HG02588 (cell line): ENCODE measurements around the gene HOXB9.

Experiments used
- ATAC-seq: cut with Tn5 transposase; IDR thresholded peaks from one replicate; pipeline ENCODE4 v1.9.1; 2021; ENCODE audit warnings: mild to moderate bottlenecking, moderate library complexity; ENCODE audit not compliant: unreplicated experiment

Gene HOXB9

DNA sequence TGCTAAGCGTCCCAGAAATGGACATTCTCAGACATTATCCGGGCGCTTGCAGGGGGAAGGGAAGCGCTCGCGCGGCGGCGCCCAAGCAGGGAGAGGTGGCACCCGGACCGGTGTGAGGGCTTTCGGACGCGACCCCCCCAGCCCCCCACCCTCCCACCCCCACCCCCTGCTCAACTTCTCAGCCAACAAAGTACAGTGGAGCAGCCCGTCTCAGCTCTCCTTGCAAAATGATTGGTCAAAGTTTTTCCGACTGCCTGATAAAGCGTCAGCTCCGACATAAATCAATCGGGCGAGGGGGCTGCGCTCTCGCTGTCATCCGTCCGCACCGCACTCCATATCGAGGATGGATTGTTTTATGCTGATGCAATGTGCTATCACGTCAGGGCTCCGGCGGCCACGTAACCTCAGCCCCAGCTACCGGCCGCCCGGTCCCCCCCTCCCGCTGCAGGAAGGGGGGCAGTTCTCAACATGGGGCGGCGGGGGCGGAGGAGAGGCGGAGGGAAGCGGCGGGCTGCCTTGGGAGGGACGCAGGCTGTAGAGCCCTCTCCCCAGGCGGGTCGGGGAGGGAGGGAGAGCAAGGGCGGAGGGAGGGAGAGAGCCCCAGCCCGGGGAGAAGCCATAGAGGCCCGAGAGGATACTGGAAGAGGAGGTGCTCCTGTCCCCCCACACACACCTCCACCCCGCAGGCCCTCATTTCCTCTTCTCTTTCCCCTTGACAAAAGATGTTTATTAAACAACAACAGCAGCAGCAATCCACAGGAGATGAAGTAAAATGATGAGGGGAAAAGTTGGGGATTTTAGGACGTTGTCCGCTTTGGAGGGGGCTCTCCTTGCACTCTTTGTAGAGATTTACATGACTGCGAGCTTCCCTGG lies at the start of gene HOXB9:
Gene HOXB9, minus strand, starts transcription at position 114 of the 873 bp plus-strand sequence. Its CDS starts 89 bp downstream, at position 25.
- no peak for ATAC-seq

DNA sequence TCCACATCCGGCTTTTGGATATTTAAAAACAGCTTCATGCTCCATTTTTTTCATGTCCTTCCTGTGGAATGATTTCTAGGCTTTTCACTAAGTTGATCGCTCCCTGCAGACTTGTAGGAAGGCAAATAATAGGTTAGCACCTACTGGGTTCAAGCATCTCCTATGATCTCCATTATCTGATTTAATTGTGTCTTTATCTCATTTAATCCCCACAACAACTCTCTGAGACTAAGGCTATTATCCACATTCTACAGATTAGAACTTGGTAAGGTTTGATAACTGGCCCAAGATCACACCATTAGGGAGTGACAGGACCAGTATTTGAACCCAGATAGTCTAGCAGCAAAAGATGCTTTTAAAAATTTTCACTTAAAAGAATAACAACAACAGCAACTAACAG lies 46.2 kb upstream of the HOXB9 start:
- no peak for ATAC-seq

DNA sequence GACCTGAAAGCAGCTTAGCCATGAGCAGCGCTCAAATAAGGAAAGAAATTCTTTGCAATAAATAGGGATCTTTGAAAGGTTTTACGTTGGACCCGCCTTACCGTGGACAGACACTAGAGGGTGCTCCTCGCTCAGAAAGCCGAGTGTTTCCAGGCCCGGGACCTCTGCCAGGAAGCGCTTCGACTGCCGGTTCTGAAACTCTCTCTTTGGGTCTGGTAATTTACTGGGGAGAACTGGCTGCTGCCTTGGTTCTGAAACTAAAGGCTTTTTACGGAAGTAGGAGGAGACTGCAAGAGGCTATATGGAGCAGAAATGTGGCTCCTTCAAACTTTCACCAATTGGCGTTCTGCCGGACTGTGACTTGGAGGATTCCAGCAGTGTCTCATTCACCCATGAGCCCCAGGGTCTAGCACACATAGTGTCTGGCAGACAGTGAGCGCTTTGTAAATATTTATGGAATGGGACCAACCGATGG lies 45.6 kb upstream of the HOXB9 start:
- no peak for ATAC-seq

DNA sequence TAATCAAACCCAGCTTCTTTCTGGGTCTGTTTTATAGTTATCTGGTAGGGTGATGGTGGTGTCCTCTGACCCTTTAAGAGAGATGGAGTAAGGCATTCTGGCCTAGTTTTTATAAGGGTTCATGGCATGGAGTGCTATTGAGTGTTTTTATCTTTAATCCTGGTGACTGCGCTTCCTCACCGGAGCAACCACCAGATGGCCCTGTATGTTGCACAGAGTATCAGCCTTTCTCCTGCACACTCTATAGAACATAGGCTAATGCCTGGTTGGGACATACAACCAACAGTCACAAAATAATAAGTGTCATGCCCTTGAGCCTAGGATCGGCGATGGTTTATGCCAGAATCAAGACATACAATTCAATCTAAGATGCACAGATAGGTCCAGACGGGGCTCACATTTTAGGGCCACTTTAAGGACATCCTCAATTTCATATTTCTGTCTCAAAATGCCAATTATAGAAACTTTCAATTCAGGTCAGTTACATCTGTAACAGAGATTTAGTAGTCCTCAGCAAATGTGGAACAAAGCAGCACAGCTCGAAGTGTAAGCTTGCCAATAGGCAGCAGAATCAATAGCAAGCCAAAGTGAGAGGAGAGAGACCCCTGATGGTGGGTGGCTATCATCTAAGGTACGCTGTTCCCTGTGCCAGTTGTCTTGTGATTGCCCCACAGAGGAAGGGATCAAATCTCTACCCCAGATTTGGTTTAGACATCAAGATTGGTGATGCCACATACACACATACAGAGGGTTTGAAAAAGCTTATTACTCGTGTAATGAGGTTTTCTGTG lies 37.2 kb upstream of the HOXB9 start:
- no peak for ATAC-seq

DNA sequence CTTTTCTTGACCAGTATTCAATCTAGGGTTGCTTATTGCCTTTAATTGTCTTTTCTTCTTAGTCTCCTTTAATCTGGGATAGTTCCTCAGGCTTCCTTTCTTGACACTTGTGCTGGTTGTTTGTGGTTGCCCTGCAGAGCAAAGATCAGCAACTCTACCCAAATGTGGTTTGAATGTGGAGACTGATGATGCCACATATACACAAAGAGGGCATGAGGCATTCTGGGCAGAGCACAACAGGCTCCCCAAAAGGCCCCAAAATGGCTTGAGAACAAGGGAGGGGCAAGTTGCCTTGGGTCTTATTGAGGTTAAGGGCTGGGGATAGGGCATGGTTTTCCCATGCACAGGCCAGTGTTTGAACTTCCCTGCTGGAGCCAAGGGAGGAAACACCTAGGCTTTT lies 29.8 kb upstream of the HOXB9 start:
- no peak for ATAC-seq

DNA sequence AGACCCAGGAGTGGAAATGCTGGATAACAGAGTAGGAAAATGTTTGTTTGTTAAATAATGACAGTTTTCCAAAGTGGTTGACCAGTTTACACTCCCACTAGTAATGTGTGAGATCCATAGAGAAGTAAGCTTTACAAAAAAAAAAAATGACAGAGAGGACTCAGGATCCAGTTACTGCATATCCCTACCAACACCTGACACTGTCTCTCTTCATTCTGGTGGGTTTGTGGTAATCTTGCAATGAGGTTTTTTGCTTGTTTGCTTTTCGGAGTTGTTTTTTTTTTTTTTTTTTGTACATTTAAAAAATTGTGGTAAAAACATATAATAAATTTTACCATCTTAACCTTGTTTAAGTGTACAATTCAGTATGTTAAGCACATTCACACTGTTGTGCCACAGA lies 23.6 kb upstream of the HOXB9 start:
- no peak for ATAC-seq

DNA sequence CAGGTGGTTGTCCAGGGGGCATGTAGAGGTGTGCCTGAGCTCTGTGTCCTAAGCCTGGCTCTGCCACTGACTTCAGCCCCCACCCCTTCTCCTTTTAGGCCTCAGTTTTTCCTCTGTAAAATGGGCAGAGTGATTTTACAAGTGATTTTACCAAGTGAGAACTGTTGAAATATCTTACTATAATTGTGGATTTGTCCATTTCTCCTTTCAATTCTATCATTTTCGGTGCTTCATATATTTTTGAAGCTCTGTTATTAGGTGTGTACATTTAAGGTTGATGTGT lies 21.7 kb upstream of the HOXB9 start:
- ATAC-seq = no peak

DNA sequence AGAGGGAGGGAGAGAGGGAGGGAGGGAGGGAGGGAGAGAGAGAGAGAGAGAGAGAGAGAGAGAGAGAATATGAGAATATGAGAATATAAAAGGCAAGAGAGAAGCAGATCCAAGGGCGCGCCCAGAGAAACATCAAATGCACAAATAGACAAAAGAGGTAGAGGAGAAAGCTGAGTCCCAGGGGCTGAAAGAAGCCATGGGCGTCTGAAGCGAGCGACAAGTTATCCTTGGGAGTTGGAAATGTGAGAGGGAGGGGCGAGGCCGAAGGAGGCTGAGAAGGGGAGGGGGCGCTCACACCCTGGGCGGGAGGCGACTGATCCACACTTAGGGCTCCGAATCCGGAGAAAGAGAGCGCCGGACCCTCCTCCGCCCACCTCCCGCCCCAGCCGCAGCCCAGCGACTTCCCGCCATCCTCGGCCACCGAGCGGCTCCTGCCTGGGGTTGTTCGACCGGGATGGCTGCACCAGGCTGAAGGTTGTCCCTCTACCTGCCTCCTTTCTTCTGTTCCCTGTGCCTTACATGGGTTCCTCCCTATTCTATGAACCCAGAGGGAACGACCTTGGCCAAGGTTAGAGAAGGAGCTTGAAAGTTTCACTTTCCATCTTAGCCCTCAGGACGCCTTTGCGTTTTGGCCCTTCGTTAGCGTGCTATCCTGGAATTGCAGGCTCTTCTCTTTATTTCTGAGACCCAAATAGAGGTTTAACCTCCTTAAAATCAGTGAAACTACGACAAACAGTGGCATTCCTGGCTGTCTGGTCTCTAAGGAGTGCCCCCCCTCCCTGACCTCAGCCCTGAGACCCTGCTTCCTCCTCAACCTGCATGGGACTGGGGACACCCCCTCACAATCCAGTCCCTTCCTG lies 21.2 kb upstream of the HOXB9 start:
- no peak for ATAC-seq

DNA sequence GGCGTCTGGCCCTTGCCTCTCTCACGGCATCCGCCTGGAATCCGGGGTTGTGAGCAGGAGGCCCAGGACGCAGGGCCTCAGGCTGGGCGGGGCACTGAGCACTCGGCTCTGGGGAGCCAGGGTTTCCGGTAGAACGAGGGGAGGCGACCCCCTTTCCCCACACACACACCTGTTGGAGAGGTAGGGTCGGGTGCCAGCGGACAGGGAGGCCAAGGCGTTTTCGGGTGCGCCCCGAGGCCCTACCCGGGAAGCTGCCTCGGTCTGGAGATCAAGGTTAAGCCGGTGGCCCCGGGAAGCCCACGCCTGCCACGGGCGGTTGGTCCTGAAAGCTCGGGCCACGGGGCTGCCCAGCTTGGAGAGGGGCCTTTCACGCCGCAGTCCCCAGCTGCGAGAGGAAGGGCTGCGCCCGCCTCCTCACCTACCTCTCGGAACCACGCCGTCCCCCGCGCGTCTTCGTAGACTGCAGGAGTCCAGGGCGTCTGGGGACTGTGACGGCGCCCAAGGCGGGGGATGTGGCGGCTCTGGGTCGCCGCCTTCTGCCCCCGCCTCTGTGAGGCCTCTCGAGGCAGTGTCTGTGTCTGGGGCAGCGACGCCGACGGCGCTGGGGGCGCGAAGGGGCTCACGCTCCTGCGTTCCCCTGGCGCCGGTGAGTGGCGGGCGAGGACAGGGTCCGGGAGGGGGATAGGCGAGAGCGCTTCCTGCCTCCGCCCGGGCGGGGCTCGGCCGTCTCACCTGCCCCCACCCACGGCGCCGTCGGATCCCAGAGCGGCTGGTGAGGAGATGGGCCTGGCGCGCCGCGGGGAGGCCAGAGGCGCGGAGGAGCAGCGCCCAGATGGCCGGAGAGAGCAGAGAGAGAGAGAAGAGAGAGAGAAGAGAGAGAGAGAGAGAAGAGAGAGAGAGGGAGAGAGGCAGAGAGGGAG lies 20.3 kb upstream of the HOXB9 start:
- ATAC-seq = no peak

DNA sequence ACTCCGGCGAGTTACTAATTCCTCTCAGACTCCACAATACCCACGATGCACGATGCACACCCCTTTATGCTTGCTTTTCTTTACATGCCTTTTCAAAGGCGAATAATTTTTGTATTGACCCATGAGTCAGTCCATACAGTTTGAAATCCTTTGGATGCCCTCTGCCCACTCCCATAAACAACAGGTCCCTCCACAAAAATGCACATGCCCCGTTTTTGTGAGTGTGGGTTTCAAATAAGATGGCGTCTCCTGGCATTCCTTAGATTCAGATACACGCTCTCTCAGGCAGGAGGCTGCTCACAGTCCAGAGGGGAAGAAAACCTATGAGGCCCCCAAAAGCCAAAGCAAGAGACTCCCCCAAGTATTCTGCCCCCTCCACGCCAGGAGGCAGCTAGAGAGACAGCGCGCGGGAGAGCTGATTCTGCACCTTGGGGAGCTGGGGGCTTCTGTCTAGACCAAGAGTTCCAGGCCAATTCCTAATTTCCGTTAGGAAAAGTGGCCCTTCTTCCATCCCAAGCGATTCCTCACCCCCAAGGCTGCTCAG lies 19.6 kb upstream of the HOXB9 start:
- no peak for ATAC-seq

DNA sequence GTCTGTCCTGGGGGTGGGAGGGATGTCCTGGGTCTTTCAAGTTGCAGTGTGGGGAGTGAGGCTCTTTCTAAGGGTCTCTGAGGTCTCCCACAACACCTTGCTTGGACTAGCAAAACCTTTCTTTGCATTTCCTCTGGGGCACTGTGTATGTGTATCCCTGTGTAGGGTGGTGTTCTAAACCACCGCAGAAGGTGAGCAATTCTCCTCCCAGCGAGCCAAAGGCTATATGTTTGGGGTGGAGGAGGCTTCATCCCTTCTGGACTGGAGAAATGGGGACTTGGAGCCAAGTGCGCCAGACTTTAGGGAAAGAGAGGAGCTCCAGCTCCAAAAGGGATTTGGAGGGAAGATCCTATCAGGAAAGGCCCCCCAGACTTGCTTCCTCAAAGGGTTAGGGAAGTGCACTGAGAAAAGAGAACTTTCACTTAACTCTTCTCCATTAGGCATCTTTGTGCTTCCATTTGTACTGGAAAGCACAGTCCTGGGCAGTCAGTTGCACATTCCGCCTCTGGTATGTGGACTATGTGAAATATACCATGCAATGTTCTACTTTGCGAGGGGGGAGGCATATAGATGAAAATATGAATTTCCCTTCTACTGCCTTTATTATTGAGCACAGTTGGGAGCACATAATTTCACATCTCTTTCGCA lies 18.9 kb upstream of the HOXB9 start:
- no peak for ATAC-seq

DNA sequence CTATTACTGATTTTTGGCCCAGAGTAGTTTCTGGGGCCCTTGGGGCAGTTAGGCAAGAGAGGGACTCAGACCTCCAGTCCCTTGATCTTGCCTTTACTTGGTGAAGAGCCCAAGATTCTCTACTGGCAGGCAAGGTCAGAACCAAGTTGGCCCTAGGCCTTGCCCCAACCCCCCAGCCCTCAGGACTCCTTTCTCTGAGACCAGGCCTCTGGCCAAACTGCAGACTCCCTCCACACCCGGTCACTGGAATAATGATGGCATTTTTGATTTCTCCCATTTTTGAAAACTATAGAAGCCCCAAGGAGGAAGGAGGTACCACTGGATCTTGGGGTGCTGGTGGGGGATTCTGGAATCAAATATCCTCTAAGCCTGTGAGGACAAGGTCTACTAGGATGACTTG lies 18.0 kb upstream of the HOXB9 start:
- no peak for ATAC-seq

DNA sequence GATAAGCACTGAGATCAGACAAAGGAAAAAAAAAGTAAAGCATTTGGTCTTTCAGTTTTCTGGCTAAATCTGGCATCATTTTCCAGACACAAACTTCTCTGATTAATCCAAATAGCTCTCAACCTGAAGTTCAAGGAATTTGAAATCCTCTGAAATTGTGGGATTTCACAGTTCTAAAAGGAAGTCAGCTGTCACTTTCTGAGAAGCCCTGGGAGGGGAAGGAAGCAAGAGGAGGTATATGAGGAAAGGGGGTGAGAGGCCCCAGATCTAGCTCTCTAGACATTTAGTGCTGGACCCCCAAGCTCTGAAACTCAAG lies 17.5 kb upstream of the HOXB9 start:
- ATAC-seq = no peak

DNA sequence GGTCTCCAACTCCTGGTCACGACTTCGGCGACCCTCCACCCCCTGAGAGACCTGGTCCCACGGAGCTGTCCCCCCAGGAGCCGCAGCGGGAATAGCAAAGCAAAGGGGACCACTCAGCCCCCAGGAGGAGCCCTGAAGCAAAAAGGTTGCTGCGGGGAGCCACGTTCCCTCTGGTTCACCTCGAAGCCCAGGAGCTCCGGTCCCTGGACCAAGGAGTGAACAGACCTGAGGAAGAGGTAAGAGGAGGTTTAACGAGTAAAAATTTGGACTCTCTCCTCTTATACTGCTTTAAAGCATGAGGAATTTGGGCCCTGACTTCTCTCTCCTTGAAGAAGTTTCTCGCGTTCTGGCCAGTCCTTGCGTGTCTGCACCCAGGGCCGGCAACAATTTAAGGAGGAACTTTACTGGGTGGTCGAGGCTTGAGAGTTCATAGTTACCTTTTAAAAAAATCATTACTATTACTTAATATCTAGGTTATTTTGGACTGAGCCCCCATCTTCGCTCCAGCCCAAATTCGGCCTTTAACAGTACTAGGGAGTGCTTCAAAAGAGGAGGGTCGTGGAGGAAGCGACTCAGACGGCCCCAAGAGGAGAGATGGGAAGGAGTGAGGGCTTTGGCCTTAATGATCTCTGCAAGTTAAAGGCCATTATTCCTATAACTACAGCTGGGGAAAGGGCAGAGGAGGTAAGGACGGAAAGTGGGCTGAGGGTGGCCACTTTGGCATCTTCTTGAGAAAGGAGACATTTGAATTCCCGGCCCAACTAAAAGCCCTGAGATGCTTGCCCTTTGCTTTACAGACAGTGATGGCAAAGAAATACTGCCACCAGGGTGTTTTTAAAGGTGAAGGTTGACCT lies 16.9 kb upstream of the HOXB9 start:
- ATAC-seq = no peak

DNA sequence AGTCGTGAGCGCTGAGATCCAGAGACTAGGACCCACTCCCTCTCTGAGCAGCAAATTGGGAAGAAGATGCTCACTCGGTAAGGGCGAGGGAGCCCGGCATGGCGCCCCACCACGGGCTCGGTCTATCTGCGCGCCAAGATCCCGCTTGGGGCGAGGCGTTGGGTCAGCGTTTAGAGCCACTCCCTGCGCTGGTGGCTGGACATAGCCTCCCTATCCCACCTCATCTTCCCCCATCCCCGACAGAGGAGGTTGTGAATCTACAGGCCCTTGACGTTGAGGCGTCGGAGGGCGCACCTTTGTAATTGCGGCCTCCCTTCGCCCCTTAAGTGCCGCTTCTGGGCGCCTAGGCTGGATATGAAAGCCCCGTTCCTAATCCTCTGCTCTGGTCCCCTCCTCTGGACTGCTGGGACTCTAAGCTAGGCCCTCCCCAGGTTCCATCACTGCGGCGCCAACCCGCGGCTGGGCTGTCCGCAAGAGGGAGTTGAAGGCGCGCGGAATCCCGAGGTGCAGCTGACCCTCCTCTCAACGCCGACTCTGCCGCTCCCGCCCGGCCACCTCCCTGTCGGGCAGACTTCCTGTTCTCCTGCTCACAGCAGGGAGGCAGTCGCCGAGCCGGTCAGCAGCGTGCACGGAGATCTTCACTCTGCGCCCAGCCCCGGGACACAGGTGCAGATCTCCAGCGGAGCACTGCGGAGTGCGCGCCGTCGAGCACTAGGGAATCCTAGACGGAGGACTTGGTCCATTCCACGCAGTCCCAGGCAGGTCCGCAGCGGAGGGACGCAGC lies 16.1 kb upstream of the HOXB9 start:
- no peak for ATAC-seq

DNA sequence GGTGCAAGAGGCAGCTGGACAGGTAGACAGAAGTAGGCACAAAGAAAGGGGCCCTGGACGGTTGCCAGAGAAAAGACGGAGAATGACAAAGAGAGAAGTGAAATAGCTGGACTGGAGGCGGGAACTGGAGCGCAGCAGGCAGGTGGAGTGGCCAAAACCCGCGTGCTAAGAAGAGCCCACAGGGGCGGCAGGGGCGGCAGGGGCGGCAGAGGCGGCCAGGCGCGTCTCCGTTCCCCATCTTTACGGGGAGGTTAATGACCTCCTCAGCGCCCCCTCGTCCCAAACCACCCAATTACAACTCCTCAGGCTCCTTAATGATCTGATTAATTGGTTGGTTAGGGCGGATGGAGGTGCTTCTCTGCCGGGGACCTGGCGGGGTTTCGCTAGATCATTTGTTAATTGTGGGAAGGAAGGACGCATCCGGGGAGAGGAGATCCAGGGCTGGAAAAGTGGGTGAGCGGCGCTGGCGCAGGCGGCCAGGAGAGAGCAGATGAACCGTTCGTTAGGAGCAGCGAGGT lies 15.4 kb upstream of the HOXB9 start:
- ATAC-seq = no peak

DNA sequence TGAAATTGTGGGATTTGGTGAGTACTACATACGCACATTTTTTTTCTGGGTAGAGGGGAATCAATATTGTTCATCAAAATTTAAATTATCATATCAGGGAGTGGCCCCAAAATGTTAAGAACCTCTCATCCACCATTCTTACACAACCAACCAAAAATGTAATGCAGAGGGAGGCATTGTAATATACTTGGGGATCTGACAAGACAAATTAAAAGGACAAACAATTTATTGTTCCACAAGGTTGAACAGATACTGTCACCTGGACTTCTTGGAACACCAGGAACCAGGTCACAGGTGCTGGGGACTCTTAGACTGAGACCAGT lies 14.7 kb upstream of the HOXB9 start:
- no peak for ATAC-seq
